Mesothelial cell of epicardium (in vitro differentiated cells): ENCODE measurements around the gene ZNF888. TPM values are rescaled to one million over a fixed set of nuclear protein-coding genes. Genes with fewer than 3 reads are reported as not detected.
"Not testable (repeated sequence)": the region's sequence is repeated elsewhere in the genome, so short reads cannot be mapped to it uniquely, and the experiment has no call there.

Experiments
- DNase-seq, 2 experiments: peaks; one replicate each; pipeline ENCODE4 v3.0.0; 2021; ENCODE audit warnings: low spot score in 2 of 2; ENCODE audit not compliant: unreplicated experiment in 2 of 2
- H3K27ac Mint-ChIP-seq: 2 replicates; pipeline ENCODE4 v1.8.0; 2021; ENCODE audit warnings: mixed read lengths
- H3K27me3 Mint-ChIP-seq: 2 replicates; pipeline ENCODE4 v1.8.0; 2021; ENCODE audit warnings: low read depth, mixed read lengths
- H3K36me3 Mint-ChIP-seq: 2 replicates; pipeline ENCODE4 v1.8.0; 2021; ENCODE audit warnings: mixed read lengths
- H3K4me1 Mint-ChIP-seq: 2 replicates; pipeline ENCODE4 v1.8.0; 2021; ENCODE audit warnings: mixed read lengths
- H3K4me3 Mint-ChIP-seq: 2 replicates; pipeline ENCODE4 v1.8.0; 2021; ENCODE audit warnings: mild to moderate bottlenecking, moderate library complexity, mixed read lengths
- H3K9me3 Mint-ChIP-seq: 2 replicates; pipeline ENCODE4 v1.8.0; 2021; ENCODE audit warnings: mixed read lengths
- total RNA-seq: library from RNA; stranded (reverse); gene quantifications from 3 replicates; pipeline ENCODE4 v1.2.1, GENCODE V29; 2021
- TF ChIP-seq, protein P1 (sequence below): fragments of 200-600 bp; sonication (generic); IDR thresholded peaks from one replicate; pipeline ENCODE4 v1.5.0; 2021; ENCODE audit warnings: antibody characterized with exemption; ENCODE audit not compliant: unreplicated experiment

The ZNF888 gene
- total RNA-seq, 1 donor from 2014 or later = 15.3 TPM

GRCh38 chr19:52901842-52902241 lies 21.4 kb downstream of the ZNF888 start:
- DNase-seq = no peak
- TF ChIP-seq, protein P1, sequence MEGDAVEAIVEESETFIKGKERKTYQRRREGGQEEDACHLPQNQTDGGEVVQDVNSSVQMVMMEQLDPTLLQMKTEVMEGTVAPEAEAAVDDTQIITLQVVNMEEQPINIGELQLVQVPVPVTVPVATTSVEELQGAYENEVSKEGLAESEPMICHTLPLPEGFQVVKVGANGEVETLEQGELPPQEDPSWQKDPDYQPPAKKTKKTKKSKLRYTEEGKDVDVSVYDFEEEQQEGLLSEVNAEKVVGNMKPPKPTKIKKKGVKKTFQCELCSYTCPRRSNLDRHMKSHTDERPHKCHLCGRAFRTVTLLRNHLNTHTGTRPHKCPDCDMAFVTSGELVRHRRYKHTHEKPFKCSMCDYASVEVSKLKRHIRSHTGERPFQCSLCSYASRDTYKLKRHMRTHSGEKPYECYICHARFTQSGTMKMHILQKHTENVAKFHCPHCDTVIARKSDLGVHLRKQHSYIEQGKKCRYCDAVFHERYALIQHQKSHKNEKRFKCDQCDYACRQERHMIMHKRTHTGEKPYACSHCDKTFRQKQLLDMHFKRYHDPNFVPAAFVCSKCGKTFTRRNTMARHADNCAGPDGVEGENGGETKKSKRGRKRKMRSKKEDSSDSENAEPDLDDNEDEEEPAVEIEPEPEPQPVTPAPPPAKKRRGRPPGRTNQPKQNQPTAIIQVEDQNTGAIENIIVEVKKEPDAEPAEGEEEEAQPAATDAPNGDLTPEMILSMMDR = no peak
- peaks cover 17% of the 10 kb centered on the region for H3K36me3 Mint-ChIP-seq
- H3K27me3 Mint-ChIP-seq = no peaks in the 10 kb centered on the region
- peaks cover 11% of the 10 kb centered on the region for H3K9me3 Mint-ChIP-seq
- no peak overlapping the region for H3K27ac Mint-ChIP-seq
- peaks cover 29% of the 10 kb centered on the region for H3K4me1 Mint-ChIP-seq
- H3K4me3 Mint-ChIP-seq = no peak overlapping the region

DNA sequence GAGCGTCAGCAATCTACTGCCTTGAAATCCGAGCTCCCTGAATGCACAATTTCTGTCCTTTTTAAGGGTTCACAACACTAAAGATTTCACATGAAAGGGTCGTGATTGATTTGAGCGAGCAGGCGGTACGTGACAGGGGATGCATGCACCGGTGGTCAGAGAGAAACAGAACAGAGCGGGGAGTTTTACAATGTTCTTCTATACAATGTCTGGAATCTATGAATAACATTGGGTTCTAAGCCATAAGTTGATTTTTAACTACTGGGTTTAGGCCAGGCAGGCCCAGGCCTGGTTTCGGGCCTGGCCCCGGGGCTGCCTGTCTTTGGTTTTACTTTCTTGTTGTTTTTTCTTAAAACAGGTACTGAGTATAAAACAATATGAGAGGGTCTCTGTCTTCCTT lies 24.6 kb downstream of the ZNF888 start:
- DNase-seq, H3K27me3 Mint-ChIP-seq, H3K9me3 Mint-ChIP-seq, H3K36me3 Mint-ChIP-seq: not testable (repeated sequence)
- H3K4me1 Mint-ChIP-seq = peaks cover 41% of the 10 kb centered on the region
- peak overlapping the region; percentile 99 for H3K27ac Mint-ChIP-seq
- H3K4me3 Mint-ChIP-seq = peak overlapping the region; percentile 36

GRCh38 chr19:52898101-52898500 lies 25.1 kb downstream of the ZNF888 start:
- Mint-ChIP-seq H3K36me3 (peaks cover 8% of the 10 kb centered on the region), H3K27ac (peak overlapping the region; percentile 99), H3K27me3 (no peaks in the 10 kb centered on the region), H3K4me3 (peak overlapping the region; percentile 91), H3K9me3 (no peaks in the 10 kb centered on the region), H3K4me1 (peaks cover 41% of the 10 kb centered on the region)
- TF ChIP-seq, protein P1 = no peak
- DNase-seq = no peak

GRCh38 chr19:52897138-52897935 lies 25.9 kb downstream of the ZNF888 start, which contains the start of gene ZNF320:
TSS of gene ZNF320 (minus strand) at chr19:52897635. CDS start at chr19:52890255, 7,380 bp downstream.
- TF ChIP-seq, protein P1 = no peak
- Mint-ChIP-seq H3K4me3 (peak within 1 kb of the TSS; percentile 91), H3K36me3 (peaks cover 9% of the 10 kb centered on the region), H3K4me1 (peaks cover 41% of the 10 kb centered on the region), H3K27ac (peak within 1 kb of the TSS; percentile 99), H3K9me3 (no peaks in the 10 kb centered on the region), H3K27me3 (no peaks in the 10 kb centered on the region)
- peak; percentile 90 to 93 for DNase-seq

DNA sequence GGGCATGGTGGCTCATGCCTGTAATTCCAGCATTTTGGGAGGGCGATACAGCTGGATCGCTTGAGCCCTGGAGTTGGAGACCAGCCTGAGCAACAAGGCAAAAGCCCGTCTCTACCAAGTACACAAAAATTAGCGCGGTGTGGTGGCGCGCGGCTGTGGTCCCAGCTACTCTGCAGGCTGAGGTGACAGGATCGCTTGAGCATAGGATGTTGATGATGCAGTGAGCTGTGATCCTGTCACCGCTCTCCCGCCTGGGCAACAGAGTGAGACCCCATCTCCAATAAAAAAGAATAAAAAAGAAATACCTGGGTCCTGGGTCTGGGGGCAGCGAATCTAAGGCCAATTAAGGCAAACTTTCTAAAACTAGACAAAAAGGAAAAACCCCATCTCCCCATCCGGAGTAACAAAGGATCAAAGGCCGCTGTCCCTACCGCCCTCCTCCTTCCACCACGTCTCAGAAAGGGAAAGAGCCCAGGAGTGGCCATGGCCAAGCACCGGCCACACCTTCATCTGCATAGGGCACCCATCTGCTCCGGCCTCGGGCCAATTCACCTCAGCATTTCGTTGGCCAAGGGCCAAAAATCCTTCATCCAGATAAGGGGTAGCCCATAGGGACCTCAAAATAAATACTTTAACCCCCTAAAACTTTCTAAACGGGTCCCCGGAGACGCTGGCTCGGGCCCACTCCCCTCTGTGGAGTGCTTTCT lies 26.6 kb downstream of the ZNF888 start:
- no peaks in the 10 kb centered on the region for H3K9me3 Mint-ChIP-seq
- H3K4me3 Mint-ChIP-seq = peak overlapping the region; percentile 91
- peak in 1 of 2 experiments; percentile 43 for DNase-seq
- TF ChIP-seq, protein P1 = no peak
- no peaks in the 10 kb centered on the region for H3K27me3 Mint-ChIP-seq
- peaks cover 38% of the 10 kb centered on the region for H3K4me1 Mint-ChIP-seq
- H3K27ac Mint-ChIP-seq = peak overlapping the region; percentile 99
- H3K36me3 Mint-ChIP-seq = peaks cover 11% of the 10 kb centered on the region

GRCh38 chr19:52891336-52891735 lies 31.9 kb downstream of the ZNF888 start:
- H3K27ac Mint-ChIP-seq = peak overlapping the region; percentile 6
- no peak for DNase-seq
- H3K4me3 Mint-ChIP-seq = no peak overlapping the region
- H3K9me3 Mint-ChIP-seq = no peaks in the 10 kb centered on the region
- peaks cover 16% of the 10 kb centered on the region for H3K4me1 Mint-ChIP-seq
- TF ChIP-seq, protein P1 = no peak
- no peaks in the 10 kb centered on the region for H3K27me3 Mint-ChIP-seq
- peaks cover 39% of the 10 kb centered on the region for H3K36me3 Mint-ChIP-seq
